Activated naive CD4-positive, alpha-beta T cell treated with Interleukin-2 at 50 U/mL for 16 hours (primary cell): ENCODE data around the gene KCNMA1.

Experiments
- DNase-seq: peaks from one replicate; pipeline ENCODE4 v3.0.0-alpha.2; 2020

The KCNMA1 gene

GRCh38 chr10:77289027-77289501 lies 348.5 kb downstream of the KCNMA1 start:
- DNase-seq, result no peak

GRCh38 chr10:77287647-77288120 lies 349.9 kb downstream of the KCNMA1 start:
- DNase-seq, result no peak

GRCh38 chr10:77286531-77287508 lies 350.8 kb downstream of the KCNMA1 start:
- no peak for DNase-seq

- no peak for DNase-seq
These were observed 352.0 kb downstream of the KCNMA1 start for GRCh38 chr10:77285529-77286182.

GRCh38 chr10:77284797-77285196 lies 352.8 kb downstream of the KCNMA1 start:
- DNase-seq, result no peak

GRCh38 chr10:77283326-77283725 lies 354.3 kb downstream of the KCNMA1 start:
- DNase-seq, result no peak

GRCh38 chr10:77282163-77282562 lies 355.4 kb downstream of the KCNMA1 start:
- DNase-seq, result no peak

GRCh38 chr10:77281719-77282118 lies 355.9 kb downstream of the KCNMA1 start:
- no peak for DNase-seq

- DNase-seq, result no peak
These were observed 358.4 kb downstream of the KCNMA1 start for GRCh38 chr10:77279207-77279606.

- no peak for DNase-seq
These were observed 363.4 kb downstream of the KCNMA1 start for GRCh38 chr10:77274046-77274795.

- no peak for DNase-seq
These were observed 368.4 kb downstream of the KCNMA1 start for GRCh38 chr10:77269163-77269562.

- DNase-seq, result no peak
These were observed 368.9 kb downstream of the KCNMA1 start for GRCh38 chr10:77268721-77269120.

- no peak for DNase-seq
These were observed 369.6 kb downstream of the KCNMA1 start for GRCh38 chr10:77267703-77268675.

GRCh38 chr10:77266242-77266641 lies 371.4 kb downstream of the KCNMA1 start:
- no peak for DNase-seq

GRCh38 chr10:77264527-77264926 lies 373.1 kb downstream of the KCNMA1 start:
- no peak for DNase-seq

- no peak for DNase-seq
These were observed 373.5 kb downstream of the KCNMA1 start for GRCh38 chr10:77264107-77264506.

GRCh38 chr10:77263700-77264099 lies 373.9 kb downstream of the KCNMA1 start:
- DNase-seq, result no peak

GRCh38 chr10:77261146-77261545 lies 376.5 kb downstream of the KCNMA1 start:
- no peak for DNase-seq

- no peak for DNase-seq
These were observed 378.3 kb downstream of the KCNMA1 start for GRCh38 chr10:77259171-77259874.

- DNase-seq, result no peak
These were observed 381.3 kb downstream of the KCNMA1 start for GRCh38 chr10:77256346-77256745.

- DNase-seq, result no peak
These were observed 384.0 kb downstream of the KCNMA1 start for GRCh38 chr10:77253556-77254064.
